Left kidney (tissue), 2 donors: ENCODE results near the gene STYXL1. TPM values are rescaled to one million over a fixed set of nuclear protein-coding genes. Genes with fewer than 3 reads are reported as not detected.
"Not testable (repeated sequence)": the region's sequence is repeated elsewhere in the genome, so short reads cannot be mapped to it uniquely, and the experiment has no call there.

ENCODE experiments used
- DNase-seq: peaks from one replicate; pipeline ENCODE4 v3.0.0-alpha.2; 2013
- polyA plus RNA-seq: library from polyadenylated mRNA; unstranded; fragments of 120-200 nt; gene quantifications from one replicate; pipeline ENCODE4 v1.2.1, GENCODE V29; 2013; ENCODE audit not compliant: insufficient read length

STYXL1 gene
- polyA plus RNA-seq, 1 donor: 47.5 TPM

DNA sequence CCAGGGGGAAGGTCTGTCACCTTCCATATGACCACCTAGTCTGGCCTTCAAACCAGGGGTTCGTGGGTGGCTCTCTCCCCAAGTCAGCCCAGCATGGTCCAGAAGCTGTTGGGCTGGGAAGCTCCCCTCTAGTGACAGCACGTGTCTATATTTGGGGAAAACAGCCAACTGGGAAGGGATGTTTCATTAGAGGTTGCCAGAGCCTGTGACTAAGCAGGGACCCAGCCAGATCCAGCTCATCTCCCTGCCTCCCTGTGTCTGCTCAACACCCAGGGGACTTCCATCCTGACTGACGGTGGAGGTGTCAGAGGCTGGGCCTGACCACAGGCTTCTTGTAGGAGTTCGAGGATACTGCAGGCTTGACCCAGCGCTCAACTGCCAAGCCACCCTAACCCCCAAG is 10.5 kb downstream of the STYXL1 start:
- DNase-seq: no peak

DNA sequence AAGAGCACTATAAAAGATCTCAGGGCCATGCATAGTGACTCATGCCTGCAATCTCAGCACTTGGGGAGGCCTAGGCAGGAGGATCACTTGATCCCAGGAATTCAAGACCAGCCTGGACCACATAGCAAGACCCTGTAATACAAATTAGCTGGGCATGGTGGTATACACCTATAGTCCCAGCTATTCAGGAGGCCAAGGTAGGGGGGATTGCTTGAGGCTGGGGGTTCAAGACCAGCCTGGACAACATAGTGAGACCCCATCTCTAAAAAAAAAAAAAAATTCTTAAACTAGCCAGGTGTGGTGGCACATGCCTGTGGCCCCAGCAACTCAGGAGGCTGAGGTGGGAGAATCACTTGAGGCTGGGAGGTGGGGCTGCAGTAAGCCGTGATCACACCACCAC is 15.8 kb downstream of the STYXL1 start:
- DNase-seq: no peak

DNA sequence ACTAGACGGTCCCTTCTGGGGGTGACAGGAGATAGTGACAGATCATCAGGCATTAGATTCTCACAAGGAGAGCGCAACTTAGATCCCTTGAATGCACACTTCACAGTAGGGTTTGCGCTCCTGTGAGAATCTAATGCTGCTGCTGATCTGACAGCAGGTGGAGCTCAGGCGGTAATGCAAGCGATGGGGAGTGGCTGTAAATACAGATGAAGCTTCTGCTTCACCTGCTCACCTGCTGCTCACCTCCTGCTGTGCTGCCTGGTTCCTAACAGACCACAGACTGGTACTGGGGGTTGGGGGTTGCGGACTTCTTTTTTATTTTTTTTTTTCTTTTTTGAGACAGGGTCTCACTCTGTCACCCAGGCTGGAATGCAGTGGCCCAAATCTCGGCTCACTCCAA is 18.1 kb downstream of the STYXL1 start:
- not testable (repeated sequence) for DNase-seq

DNA sequence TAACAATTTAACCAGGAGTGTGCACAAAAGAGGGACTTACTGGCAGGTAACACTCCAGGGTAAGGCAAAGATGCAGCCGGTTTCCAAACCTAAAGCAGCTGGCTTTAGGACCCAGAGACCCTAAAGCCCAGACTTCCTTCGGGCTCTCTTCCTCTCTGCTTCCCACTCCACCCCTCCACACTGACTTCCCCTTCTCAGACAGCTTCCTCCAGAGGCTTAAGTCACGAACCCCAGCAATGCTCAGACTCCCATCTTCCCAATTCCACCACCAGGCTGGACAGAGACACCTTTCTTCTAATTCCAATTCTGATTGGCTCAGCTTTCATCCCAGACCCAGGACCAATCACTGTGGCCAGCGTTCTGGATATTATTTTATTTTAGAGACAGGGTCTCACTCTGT is 24.8 kb downstream of the STYXL1 start:
- no peak for DNase-seq

DNA sequence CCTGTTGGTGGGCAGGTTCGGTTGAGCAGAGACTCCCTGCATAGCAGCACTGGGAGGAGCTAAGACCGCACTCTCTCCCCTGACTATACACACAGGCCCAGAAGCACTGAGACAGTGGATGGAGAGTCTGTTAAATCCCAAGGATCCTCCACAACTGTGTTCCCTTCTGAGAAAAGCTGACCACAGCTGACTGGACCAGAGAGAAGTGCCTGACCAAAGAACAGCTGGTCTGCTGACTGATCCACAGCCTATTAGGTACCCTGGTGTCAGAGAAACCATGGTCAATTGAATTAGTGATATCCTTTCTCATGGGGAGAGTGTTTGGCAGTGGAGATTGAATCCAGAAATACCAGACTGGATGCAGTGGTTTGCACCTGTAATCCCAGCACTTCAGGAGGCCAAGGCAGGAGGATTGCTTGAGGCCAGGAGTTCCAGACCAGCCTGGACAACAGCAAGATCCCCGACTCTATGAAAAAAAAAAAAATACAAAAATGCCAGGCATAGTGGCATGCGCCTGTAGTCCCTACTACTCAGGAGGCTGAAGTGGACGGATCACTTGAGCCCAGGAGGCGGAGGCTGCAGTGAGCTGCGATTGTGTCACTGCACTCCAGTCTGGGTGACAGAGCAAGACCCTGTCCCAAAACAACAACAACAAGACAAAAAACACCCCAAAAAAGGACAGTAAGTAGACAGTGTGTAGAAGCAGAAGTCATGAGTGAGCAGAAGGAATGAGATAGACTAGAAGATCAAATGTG is 25.6 kb downstream of the STYXL1 start:
- no peak for DNase-seq

DNA sequence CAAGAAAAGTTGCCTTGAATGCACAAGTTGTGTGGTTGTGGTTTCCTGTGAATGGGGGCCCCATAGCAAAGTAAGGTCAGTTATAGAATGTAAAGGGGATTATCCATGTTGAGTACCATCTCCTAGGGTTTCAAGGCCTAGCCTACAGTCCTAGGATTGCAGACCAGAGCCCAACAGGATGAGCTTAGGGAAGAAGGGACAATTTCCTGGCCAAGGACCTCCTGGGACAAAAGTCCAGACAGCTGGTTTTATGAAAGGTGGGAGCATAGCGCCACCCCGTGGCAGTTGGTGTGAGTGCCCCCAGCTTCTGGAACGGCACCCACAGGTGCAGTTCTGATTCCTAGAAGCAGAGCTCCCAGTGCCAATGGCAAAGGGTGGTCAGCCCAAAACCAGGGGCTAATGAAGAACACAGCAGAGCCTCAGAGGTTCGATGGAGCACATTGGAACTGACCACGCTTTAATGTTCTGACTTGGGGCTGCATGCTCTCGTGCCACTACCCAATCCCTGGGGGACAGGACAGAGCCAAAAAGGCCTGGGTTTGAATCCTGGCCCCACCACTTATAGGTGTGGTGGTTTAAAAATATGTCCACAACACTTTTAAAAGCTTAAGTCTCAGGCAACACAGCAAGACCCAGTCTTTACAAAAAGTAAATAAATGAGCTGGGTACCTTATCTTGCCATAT is 27.6 kb downstream of the STYXL1 start:
- peak; percentile 55 for DNase-seq

DNA sequence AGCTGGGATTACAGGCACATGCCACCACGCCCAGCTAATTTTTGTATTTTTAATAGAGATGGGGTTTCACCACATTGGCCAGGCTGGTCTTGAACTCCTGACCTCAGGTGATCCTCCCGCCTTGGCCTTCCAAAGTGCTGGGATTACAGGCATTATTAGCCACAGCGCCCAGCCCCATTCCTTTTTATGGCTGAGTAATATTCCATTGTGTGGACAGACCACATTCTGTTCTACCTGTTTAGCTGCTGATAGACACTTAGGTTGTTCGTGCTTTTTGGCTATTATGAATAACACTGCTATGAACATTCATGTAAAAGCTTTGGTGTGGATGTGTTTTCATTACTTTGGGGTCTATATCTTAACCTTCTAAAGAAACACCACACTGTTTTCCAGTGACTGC is 29.3 kb downstream of the STYXL1 start:
- DNase-seq: not testable (repeated sequence)

DNA sequence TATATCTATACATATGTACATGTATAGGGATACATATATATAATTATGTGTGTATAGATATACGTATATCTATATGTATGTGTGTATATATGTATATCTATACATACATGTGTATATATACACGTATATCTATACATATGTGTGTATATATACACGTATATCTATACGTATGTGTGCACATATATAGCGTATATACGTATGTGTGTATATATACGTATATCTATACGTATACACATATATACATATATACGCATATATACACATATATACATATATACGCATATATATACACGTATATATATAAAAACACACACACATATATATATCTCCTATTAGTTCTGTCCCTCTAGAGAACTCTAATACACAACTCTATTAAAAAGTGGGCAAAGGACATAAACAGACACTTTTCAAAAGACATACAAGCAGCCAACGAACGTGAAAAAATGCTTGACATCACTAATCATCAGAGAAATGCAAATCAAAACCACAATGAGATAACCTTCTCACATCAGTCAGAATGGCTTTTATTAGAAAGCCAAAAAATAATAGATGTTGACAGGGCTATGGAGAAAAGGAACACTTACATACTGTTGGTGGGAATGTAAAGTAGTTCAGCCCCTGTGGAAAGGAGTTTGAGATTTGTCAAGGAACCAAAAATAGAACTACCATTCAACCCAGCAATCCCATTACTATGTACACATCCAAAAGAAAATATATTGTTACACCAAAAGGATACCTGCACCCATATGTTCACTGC is 31.4 kb downstream of the STYXL1 start:
- DNase-seq: no peak

DNA sequence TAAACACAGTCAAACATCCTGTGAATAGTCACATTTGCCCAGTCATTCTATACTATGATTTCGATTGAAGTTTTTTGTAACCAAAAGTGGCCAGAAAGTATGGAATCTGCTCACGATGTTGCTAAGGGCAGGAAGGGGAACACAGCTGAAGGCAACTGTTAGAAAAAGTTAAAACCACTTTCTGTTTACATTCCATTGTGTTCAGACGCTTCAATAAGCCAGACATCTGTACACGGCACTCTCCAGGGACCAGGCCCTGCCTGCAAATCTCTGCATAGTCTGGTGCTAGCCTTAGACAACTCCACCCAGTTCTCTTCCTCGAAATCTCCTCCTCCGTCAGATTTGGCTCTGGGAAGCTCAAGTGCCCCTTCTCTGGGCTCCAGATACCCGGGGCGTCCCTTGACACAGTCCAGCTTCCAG is 36.3 kb downstream of the STYXL1 start:
- DNase-seq: no peak

DNA sequence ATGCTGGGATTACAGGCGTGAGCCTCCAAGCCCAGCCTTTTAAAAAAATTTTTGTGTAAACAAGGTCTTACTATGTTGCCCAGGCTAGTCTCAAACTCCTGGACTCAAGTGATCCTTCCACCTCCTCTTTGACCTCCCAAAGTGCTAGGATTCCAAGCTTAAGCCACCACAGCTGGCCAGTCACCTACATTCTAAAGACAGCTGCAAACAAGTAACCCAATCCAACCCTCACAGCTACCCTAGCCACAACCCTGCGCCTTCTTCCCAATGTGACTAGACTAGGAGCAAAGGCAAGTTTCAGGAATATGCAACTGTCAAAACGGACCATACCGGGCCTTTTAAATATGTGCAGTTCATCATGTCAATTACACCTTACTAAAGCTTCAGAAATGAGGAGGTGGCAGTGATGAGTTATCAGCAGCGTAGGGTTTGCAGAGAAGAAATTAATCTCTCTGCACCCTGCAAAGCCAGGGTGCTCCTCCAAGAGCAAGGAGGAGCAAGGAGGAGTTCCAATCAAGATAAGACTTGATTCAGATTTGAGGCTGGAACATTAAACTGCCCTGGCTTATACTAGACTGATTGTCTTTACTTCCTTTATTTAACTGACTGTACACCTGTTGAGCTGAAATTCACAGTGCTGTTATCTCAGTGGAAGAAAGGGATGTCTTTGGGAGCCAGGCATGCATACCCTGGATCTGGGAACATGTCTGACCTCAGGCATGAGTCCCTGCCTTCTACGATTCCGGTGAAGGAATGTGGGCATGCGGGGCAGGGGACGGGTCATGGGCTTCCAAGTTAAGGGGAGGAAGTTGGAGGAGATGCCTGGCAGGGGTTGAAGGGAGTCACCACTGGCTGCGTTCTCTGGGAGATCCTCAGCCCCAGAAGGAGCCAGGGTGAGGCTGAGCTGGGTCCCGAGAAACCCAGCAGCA is 37.9 kb downstream of the STYXL1 start:
- no peak for DNase-seq

DNA sequence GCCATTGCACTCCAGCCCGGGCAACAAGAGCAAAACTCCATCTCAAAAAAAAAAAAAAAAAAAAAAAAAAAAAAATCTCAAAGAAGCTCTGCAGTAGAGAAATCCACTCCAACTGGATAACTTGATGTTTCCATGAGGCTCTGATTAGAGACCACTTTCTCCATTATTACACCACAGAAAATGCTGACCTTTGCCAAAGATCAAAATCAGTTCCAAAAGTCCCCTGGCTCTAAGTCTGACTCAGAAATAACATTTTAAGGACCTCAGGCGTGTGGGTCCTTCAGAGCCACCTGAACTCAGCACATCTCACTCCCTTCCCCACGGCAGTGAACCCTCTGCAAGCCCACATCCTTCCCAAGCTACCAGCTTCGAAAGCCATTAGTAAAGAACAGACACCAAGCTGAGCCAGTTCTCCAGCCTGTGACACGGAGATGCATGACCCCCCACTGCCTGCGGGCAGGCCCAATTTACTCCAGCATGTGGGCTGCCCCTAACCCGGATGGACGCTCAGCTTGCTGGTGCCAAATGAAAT is 39.6 kb downstream of the STYXL1 start:
- no peak for DNase-seq

DNA sequence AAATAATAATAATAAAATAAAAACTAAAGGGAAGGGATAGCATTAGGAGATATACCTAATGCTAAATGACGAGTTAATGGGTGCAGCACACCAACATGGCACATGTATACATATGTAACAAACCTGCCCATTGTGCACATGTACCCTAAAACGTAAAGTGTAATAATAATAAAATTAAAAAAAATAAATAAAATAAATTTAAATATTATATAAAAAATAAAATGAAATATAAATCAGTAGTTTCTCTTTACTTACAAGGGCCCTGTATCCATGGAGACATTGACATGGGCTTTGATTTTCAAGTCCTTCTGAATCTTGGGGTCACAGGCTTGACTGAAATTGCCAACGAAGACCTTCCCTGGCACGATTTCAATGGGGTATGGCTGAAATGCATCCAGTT is 42.8 kb downstream of the STYXL1 start:
- not testable (repeated sequence) for DNase-seq

DNA sequence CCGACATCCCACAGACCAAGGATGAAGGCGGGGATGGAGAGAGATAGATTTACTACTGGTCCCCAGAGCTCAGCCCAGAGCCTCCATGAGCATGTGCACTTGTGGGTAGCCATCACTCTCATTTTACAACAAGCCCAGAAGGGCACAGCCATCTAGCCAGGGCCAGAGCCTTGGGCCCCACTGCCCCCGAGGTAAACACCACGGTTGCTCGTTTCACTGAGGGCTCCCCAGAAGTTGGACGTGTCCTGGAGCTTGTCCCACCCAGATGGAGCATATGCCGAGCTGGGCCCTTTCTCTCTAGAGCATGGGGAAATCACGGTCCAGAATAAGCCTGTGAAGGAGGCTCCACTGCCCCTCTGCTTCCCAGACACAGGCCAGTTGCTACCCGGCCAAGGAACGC is 44.4 kb downstream of the STYXL1 start:
- DNase-seq: no peak

DNA sequence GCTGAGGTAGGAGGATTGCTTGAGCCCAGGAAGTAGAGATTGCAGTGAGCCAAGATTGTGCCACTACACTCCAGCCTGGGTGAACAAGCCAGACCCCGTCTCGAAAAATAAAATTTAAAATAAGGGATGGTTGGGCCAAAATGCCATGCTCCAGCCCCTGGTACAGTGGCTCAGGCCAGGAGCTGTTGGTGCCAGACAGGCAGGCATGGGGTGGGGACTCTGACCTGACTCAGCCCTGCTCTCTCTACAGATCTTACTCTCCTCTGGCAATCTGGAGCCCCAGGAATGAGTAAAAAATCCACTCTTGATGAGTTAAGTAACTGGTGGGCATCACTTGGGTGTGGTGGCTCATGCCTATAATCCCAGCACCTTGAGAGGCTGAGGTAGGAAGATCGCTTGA is 45.0 kb downstream of the STYXL1 start:
- no peak for DNase-seq

DNA sequence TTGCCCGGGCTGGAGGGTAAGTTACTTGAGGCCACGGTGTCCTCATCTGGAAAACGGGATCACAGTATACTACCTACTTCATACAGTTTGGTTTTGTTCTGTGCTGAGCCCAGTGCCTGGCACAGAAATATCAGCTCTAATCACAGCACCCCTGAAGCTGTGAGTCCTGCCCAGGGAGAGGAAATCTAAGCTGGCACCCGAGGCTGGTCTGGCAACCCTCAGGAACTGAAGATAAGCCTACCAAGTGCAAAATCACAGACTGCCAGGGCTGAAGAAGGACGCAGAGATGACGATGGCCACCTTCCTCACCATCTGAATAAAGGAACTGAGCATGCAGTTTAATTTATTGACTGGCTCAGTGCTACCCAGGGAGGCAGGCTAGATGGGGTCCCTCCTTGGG is 45.7 kb downstream of the STYXL1 start:
- no peak for DNase-seq

DNA sequence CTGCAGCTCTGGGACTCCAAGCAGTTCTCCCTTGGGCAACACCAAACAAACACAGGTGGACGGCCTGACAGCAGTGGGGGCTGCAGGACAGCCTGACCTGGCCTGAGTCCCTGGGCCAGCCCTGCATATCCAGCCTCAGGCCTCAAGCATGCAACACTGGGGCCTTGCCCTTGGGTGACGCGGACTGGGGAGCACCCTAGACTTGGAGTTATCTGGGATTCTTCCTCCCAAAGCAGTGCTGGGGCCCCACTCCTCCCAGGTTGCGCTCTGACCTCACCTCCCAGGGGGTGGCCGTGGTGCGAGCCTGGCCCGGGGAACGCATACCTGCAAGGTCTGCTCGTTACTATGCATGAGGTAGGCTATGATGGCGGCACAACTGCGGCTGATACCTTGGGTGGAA is 47.2 kb downstream of the STYXL1 start:
- DNase-seq: no peak

DNA sequence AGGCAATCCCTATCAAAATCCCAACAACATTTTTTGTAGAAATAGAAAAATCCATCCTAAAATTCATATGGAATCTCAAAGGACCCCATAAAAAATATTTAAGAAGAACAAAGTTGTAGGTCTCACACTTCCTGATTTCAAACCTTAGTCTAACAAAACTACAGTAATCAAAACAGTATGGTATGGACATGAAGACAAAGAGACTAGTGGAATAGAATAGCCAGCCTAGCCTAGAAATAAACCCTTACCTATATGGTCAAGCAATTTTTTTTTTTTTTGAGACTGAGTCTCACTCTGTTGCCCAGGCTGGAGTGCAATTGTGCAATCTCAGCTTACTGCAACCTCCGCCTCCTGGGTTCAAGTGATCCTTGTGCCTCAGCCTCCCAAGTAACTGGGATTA is 49.8 kb downstream of the STYXL1 start:
- no peak for DNase-seq

DNA sequence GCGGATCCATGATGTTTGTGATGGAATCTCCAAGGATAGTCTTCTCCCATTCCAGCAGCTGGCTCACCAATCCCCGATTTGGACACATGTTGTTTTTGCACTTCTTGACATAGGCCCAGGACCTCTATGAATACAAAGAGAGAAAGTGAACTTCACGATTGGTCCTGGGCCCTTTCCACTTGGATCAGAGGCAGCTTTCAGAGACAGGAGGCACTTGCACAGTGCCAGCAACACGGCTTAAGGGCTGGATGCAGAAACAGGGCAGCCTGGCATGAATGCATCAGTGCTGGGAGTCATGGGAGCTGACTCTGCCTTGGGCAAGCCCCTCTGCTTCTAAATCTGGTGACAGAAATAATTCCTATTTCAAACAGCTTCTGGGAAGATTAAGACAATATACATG is 51.3 kb downstream of the STYXL1 start:
- no peak for DNase-seq

DNA sequence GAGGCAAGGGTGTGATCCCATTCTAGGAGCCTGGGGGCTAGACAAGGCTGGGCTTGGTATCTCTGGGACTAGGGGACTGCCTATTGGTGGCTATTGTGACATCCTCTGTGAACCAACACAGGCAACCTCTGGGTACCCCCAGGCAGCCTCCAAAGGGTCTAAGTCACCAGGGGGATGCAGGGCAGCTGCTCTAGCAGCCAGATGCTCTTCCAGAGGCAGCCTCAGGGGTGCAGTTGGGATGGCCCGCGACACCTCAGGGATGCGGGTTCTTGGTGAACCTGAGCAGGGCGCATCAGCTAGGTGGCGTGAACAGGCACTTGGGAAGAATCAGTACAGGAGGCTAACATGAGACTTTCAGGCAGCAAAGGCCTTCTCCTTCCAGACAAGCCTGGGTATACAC is 51.8 kb downstream of the STYXL1 start:
- no peak for DNase-seq

DNA sequence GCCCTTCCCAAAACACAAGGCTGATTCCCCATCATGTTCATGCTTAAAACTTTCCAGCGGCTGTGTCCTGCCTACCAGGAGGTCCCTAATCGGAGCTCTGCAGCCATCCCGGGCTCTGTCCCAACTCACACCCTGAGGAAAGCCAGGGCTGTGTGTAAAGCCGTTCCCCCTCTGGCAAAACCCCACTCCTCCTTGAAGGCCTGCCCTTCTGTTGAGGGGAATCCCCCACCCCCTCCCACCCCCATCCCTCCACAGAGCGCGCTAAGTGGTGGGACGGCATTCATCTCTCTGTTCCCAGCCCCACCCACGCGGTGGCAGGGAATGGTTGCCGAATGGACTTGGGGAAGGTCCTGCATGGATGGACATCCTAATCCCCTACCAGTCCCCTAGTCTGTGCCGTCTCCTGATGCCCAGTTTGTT is 52.7 kb downstream of the STYXL1 start:
- DNase-seq: no peak

DNA sequence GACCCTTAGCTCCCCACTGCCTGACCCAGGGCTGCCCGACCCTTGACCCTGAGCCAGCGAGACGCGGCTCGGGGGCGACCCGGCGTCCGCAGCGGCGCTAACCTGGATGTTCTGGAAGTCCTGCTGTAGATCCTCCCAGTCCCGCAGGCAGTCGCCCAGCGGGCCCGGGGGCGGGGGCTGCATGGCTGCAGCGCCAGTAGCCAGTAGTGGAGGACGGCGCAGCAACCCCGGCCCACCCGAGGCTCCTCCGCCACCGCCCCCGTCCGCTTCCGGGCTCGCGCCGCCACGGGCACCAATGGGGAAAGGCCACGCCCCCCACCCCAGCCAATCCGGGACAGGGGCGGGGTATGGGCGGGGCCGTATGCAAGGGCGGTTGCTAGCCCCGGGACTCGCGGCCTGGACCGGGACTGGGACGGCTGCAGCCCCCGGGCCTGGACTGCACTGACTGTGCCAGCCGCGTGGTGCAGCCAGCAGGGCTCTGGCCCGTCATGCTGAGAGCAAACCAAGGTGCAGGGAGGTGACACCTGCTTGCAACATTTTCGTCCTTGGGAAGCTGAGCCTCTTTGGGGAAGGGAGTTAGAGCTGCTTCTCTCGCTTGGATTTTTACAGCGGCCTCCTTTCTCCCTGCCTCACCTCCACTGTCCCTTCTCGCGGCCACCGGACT is 53.3 kb downstream of the STYXL1 start, which contains the start of gene TMEM120A:
Gene TMEM120A, minus strand, starts transcription at position 208 of the 664 bp plus-strand sequence. Its CDS starts 25 bp downstream, at position 183.
- DNase-seq: peak; percentile 90
